Stomach (tissue), 9 donors: ENCODE measurements around the gene ZNF268. TPM values are rescaled to one million over a fixed set of nuclear protein-coding genes. Genes with fewer than 3 reads are reported as not detected.

Experiments used
- DNase-seq, 2 donors: peaks; one replicate each; pipeline versions ENCODE4 v3.0.0 to v3.0.0-alpha.2; 2013 to 2019
- H3K27ac ChIP-seq, 5 donors: fragments of 200-600 bp in 4 of 5; sonication (generic) in 4 of 5; one replicate each; pipeline ENCODE4 v1.5.1; 2013 to 2019; ENCODE audit warnings: mild to moderate bottlenecking in 1 of 5, moderate library complexity in 1 of 5
- H3K27me3 ChIP-seq, 3 donors: fragments of 200-600 bp; sonication (generic); one replicate each; pipeline ENCODE4 v1.5.1; 2017 to 2019; ENCODE audit warnings: mixed run types in 1 of 3
- H3K36me3 ChIP-seq, 4 donors: fragments of 200-600 bp; sonication (generic); 1 replicate in 3 of 4; 2 replicates in 1 of 4; pipeline ENCODE4 v1.5.1; 2016 to 2019
- H3K4me1 ChIP-seq, 4 donors: fragments of 200-600 bp; sonication (generic); one replicate each; pipeline ENCODE4 v1.5.1; 2016 to 2019
- H3K4me3 ChIP-seq, 4 donors: fragments of 200-600 bp; sonication (generic) in 3 of 4; one replicate each; pipeline ENCODE4 v1.5.1; 2016 to 2019; ENCODE audit warnings: mild to moderate bottlenecking in 1 of 4
- H3K9me3 ChIP-seq, 4 donors: fragments of 200-600 bp; sonication (generic); one replicate each; pipeline ENCODE4 v1.5.1; 2016 to 2019
- EP300 ChIP-seq: sonication (generic); formaldehyde crosslinking; IDR thresholded peaks from one replicate; pipeline ENCODE4 v1.6.1; 2017; ENCODE audit warnings: antibody characterized with exemption
- POLR2A ChIP-seq, 4 donors: fragments of 450-650 bp; IDR thresholded peaks; one replicate each; pipeline ENCODE4 v1.6.1; 2016; ENCODE audit warnings: antibody characterized with exemption in 4 of 4, control low read depth in 2 of 4, mild to moderate bottlenecking in 1 of 4, moderate library complexity in 1 of 4
- POLR2AphosphoS5 ChIP-seq, 3 donors: sonication (generic); formaldehyde crosslinking; IDR thresholded peaks; one replicate each; pipeline ENCODE4 v1.6.1; 2016; ENCODE audit warnings: antibody characterized with exemption in 3 of 3
- WGBS, 5 donors: extraction: QIAGEN DNeasy Blood & Tissue Kit in 3 of 5; methylation state at CpG; one replicate each; pipeline versions ENCODE4 v1.1.5 to v1.1.7; 2013 to 2018; 5-methylcytosine and 5-hydroxymethylcytosine counted together
- intact Hi-C: fragments of 100-400 bp; cut with DNase I; formaldehyde crosslinking; loops from one replicate; pipeline ENCODE4 v1.15.1; 2023; ENCODE audit warnings: low total_unique reads
- polyA plus RNA-seq, 3 donors: library from polyadenylated mRNA; stranded (reverse); fragments of 200-250 nt; gene quantifications; one replicate each; pipeline ENCODE4 v1.2.3, GENCODE V29; 2013
- total RNA-seq, 5 donors: library from RNA; depleted of rRNA; stranded (reverse); fragments of >200 nt; gene quantifications; one replicate each; pipeline versions ENCODE4 v1.1.0 to v1.2.3, GENCODE V29; 2014 to 2016
- TF ChIP-seq, protein P1 (sequence below), 7 experiments: fragments of 450-650 bp in 4 of 7; fragments of 200-600 bp in 3 of 7; sonication (generic) in 3 of 7; IDR thresholded peaks; one replicate each; pipeline ENCODE4 v1.5.1; 2016 to 2019; ENCODE audit warnings: antibody characterized with exemption in 7 of 7, control low read depth in 2 of 7, mild to moderate bottlenecking in 1 of 7
- donor health status: healthy with polysubstance abuse.
- donor health status: Bipolar disorder and iron deficiency.
- donor health status: healthy.

ZNF268 gene
- total and polyA plus RNA-seq, 8 donors, result under 0.01 to 39.7 (median 6.2) TPM

DNA sequence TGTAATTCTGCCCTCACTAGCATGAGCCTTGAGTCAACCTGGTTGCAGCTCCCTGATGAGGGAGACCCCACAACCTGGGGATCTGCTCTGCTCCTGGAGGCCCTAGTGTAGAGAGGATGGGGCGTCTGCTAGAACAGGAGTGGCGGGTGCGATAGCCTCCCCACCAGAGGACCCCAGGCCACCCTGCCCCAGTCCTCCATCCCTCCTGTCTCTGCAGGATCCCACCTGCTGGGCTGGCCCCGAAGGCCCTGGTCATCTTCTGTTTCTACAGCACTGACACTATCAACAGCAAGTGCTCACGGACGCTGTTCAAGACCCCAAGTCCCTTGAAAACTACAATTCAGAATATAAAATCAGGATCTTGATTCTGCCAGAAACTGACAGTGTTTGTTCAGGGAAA lies 39.2 kb downstream of the ZNF268 start:
- no peaks in the 10 kb centered on the region for H3K36me3 ChIP-seq
- H3K27me3 ChIP-seq, result no peaks in the 10 kb centered on the region
- no peak overlapping the region for H3K4me3 ChIP-seq
- intact Hi-C loops, result no loop called here
- no peaks in the 10 kb centered on the region for H3K4me1 ChIP-seq
- TF ChIP-seq, protein P1, sequence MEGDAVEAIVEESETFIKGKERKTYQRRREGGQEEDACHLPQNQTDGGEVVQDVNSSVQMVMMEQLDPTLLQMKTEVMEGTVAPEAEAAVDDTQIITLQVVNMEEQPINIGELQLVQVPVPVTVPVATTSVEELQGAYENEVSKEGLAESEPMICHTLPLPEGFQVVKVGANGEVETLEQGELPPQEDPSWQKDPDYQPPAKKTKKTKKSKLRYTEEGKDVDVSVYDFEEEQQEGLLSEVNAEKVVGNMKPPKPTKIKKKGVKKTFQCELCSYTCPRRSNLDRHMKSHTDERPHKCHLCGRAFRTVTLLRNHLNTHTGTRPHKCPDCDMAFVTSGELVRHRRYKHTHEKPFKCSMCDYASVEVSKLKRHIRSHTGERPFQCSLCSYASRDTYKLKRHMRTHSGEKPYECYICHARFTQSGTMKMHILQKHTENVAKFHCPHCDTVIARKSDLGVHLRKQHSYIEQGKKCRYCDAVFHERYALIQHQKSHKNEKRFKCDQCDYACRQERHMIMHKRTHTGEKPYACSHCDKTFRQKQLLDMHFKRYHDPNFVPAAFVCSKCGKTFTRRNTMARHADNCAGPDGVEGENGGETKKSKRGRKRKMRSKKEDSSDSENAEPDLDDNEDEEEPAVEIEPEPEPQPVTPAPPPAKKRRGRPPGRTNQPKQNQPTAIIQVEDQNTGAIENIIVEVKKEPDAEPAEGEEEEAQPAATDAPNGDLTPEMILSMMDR (IDR thresholded peaks at IDR 0.05), result no peak
- no peak for TF ChIP-seq POLR2AphosphoS5 (IDR thresholded peaks at IDR 0.05)
- TF ChIP-seq EP300, result no peak
- no peak for TF ChIP-seq POLR2A (IDR thresholded peaks at IDR 0.05)
- no peak for DNase-seq
- 86 to 92% (median 90%) methylated on average over 3 to 6 of the region's 6 CpGs for WGBS, 5 donors
- no peak overlapping the region for H3K27ac ChIP-seq
- H3K9me3 ChIP-seq, result peaks cover 17 to 94% (median 89%) of the 10 kb centered on the region in 4 donors

DNA sequence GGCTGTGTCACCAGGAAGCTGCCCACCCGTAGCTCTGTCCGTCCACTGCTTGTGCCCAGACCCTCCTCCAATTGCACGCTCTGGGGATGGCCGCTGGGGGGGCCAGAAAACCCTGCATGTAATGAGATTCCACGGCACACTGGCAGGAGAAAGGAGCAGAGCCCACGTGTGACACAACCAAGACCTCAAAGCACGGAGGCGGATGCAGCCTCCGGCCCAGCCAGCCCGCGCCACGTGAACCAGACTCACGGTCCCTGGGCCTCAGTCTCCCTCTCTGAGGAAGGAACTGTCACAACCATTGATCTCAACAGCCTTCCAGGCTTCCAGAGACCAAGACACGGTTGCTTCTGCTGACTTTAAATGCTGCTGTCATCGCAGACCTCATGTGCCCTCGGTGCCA lies 39.9 kb downstream of the ZNF268 start:
- Histone ChIP-seq H3K4me3 (no peak overlapping the region), H3K36me3 (no peaks in the 10 kb centered on the region), H3K4me1 (no peaks in the 10 kb centered on the region), H3K27ac (no peak overlapping the region), H3K9me3 (peaks cover 14 to 94% (median 87%) of the 10 kb centered on the region in 4 donors), H3K27me3 (no peaks in the 10 kb centered on the region)
- intact Hi-C loops, result no loop called here
- no peak for DNase-seq
- no peak for TF ChIP-seq POLR2AphosphoS5 (IDR thresholded peaks at IDR 0.05)
- TF ChIP-seq POLR2A (IDR thresholded peaks at IDR 0.05), result no peak
- TF ChIP-seq, protein P1 (IDR thresholded peaks at IDR 0.05), result no peak
- no peak for TF ChIP-seq EP300
- 81 to 91% (median 87%) methylated on average over 7 to 16 of the region's 16 CpGs for WGBS, 5 donors

DNA sequence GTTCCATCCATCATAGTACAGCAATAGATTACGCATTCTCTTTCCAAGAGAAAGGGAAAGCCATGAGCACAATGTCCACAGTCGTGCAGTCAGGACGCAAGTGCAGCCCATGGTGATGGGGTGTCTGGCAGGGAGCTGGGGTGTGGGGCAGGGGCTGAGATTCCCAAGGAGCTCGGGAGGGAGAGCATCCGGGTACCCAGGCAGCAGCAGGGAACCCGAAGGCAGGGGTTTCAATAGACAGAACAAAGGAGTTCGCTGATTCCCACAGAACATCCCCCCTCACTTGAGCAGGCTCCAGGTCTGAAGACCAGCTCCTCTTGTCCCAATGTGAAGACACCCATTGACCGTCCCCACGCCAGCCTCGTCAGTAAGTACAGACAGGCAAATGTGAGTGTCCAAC lies 40.9 kb downstream of the ZNF268 start:
- intact Hi-C loops, result no loop called here
- H3K9me3 ChIP-seq, result peaks cover 4 to 94% (median 85%) of the 10 kb centered on the region in 4 donors

GRCh38 chr12:133225527-133225926 lies 44.2 kb downstream of the ZNF268 start:
- Histone ChIP-seq H3K9me3 (peaks cover 3 to 94% (median 70%) of the 10 kb centered on the region in 4 donors), H3K4me1 (no peaks in the 10 kb centered on the region), H3K36me3 (no peaks in the 10 kb centered on the region), H3K4me3 (no peak overlapping the region), H3K27ac (no peak overlapping the region), H3K27me3 (no peaks in the 10 kb centered on the region)
- TF ChIP-seq EP300, result no peak
- TF ChIP-seq, protein P1 (IDR thresholded peaks at IDR 0.05), result no peak
- no peak for TF ChIP-seq POLR2A (IDR thresholded peaks at IDR 0.05)
- TF ChIP-seq POLR2AphosphoS5 (IDR thresholded peaks at IDR 0.05), result no peak
- intact Hi-C loops, result no loop called here
- DNase-seq, result no peak
- 81 to 93% (median 84%) methylated on average over 4 of the region's 4 CpGs for WGBS, 5 donors

More for the DNA sequence above, 40.9 kb downstream of the ZNF268 start:
- no peak for DNase-seq
- H3K27me3 ChIP-seq, result no peaks in the 10 kb centered on the region
- TF ChIP-seq EP300 (no peak), POLR2AphosphoS5 (IDR thresholded peaks at IDR 0.05) (no peak), POLR2A (IDR thresholded peaks at IDR 0.05) (no peak)
- TF ChIP-seq, protein P1 (IDR thresholded peaks at IDR 0.05), result no peak
- 79 to 88% (median 84%) methylated on average over 10 of the region's 10 CpGs for WGBS, 5 donors
- no peaks in the 10 kb centered on the region for H3K36me3 ChIP-seq
- no peak overlapping the region for H3K4me3 ChIP-seq
- no peak overlapping the region for H3K27ac ChIP-seq
- no peaks in the 10 kb centered on the region for H3K4me1 ChIP-seq
